Measurements from ENCODE around the gene PHACTR3.

- TF ChIP-seq EZH2phosphoT487 (IDR thresholded peaks at IDR 0.05; ENCODE audit: borderline replicate concordance) (no peak), CTCF (IDR thresholded peaks at IDR 0.05 in 2 of 3, conservative IDR thresholded peaks at IDR 0.05 in 1 of 3; ENCODE audit: borderline replicate concordance in 1 of 3, insufficient read depth in 1 of 3, low read depth in 2 of 3, low read length in 2 of 3) (no peak), POLR2AphosphoS5 (IDR thresholded peaks at IDR 0.05; ENCODE audit: low read depth, low read length) (no peak), REST (IDR thresholded peaks at IDR 0.05; ENCODE audit: low read depth) (no peak), EZH2 (IDR thresholded peaks at IDR 0.05) (no peak), MAX (IDR thresholded peaks at IDR 0.05) (no peak), ZBTB33 (IDR thresholded peaks at IDR 0.05; ENCODE audit: extremely low read depth, insufficient replicate concordance, low read length) (no peak)
These were observed 171.8 kb downstream of the PHACTR3 start for GRCh38 chr20:59776059-59776603.

Measured in HCT116 (cell line).